ENCODE results near the gene NBL1.
A peak's percentile ranks its signal among the peaks of the same experiment; 100 is the strongest.

NBL1 gene

GRCh38 chr1:19670787-19671186 lies 26.7 kb downstream of the NBL1 start:
- no peak for DNase-seq (ENCODE audit: low read depth)

GRCh38 chr1:19672237-19672636 lies 28.1 kb downstream of the NBL1 start:
- no peak for DNase-seq (ENCODE audit: low read depth)

- no peak for DNase-seq (ENCODE audit: low read depth)
Observed at GRCh38 chr1:19675797-19676196, 31.7 kb downstream of the NBL1 start.

- DNase-seq (ENCODE audit: low read depth): no peak
Observed at GRCh38 chr1:19676438-19676922, 32.4 kb downstream of the NBL1 start.

- DNase-seq (ENCODE audit: low read depth): no peak
Observed at GRCh38 chr1:19678493-19678892, 34.4 kb downstream of the NBL1 start.

GRCh38 chr1:19678931-19679453 lies 34.9 kb downstream of the NBL1 start:
- DNase-seq (ENCODE audit: low read depth): no peak

GRCh38 chr1:19679691-19680090 lies 35.6 kb downstream of the NBL1 start:
- no peak for DNase-seq (ENCODE audit: low read depth)

- no peak for DNase-seq (ENCODE audit: low read depth)
Observed at GRCh38 chr1:19680644-19681043, 36.5 kb downstream of the NBL1 start.

- no peak for DNase-seq (ENCODE audit: low read depth)
Observed at GRCh38 chr1:19682257-19682656, 38.1 kb downstream of the NBL1 start.

GRCh38 chr1:19682901-19683300 lies 38.8 kb downstream of the NBL1 start:
- no peak for DNase-seq (ENCODE audit: low read depth)

- no peak for DNase-seq (ENCODE audit: low read depth)
Observed at GRCh38 chr1:19683351-19683750, 39.2 kb downstream of the NBL1 start.

- DNase-seq (ENCODE audit: low read depth): no peak
Observed at GRCh38 chr1:19684677-19685076, 40.6 kb downstream of the NBL1 start.

GRCh38 chr1:19685994-19686393 lies 41.9 kb downstream of the NBL1 start:
- DNase-seq (ENCODE audit: low read depth): no peak

- DNase-seq (ENCODE audit: low read depth): no peak
Observed at GRCh38 chr1:19687414-19687813, 43.3 kb downstream of the NBL1 start.

- peak; percentile 7 for DNase-seq (ENCODE audit: low read depth)
Observed at GRCh38 chr1:19688041-19688842, 44.1 kb downstream of the NBL1 start.

GRCh38 chr1:19689085-19689757 lies 45.1 kb downstream of the NBL1 start:
- no peak for DNase-seq (ENCODE audit: low read depth)

GRCh38 chr1:19689856-19690255 lies 45.7 kb downstream of the NBL1 start:
- no peak for DNase-seq (ENCODE audit: low read depth)

- no peak for DNase-seq (ENCODE audit: low read depth)
Observed at GRCh38 chr1:19690342-19690741, 46.2 kb downstream of the NBL1 start.

- no peak for DNase-seq (ENCODE audit: low read depth)
Observed at GRCh38 chr1:19694298-19694697, 50.2 kb downstream of the NBL1 start.

- no peak for DNase-seq (ENCODE audit: low read depth)
Observed at GRCh38 chr1:19695772-19696171, 51.7 kb downstream of the NBL1 start.

GRCh38 chr1:19696820-19697219 lies 52.7 kb downstream of the NBL1 start:
- no peak for DNase-seq (ENCODE audit: low read depth)

- DNase-seq (ENCODE audit: low read depth): no peak
Observed at GRCh38 chr1:19698181-19698580, 54.1 kb downstream of the NBL1 start.

GRCh38 chr1:19700079-19700777 lies 56.1 kb downstream of the NBL1 start:
- DNase-seq (ENCODE audit: low read depth): no peak

Data from stimulated activated CD8-positive, alpha-beta memory T cell treated with anti-CD3 and anti-CD28 coated beads, Interleukin-15, amount 100 ng/mL, for 1 hour (primary cell).